ENCODE results near the gene HAVCR1.
"Not testable (repeated sequence)": the region's sequence is repeated elsewhere in the genome, so short reads cannot be mapped to it uniquely, and the experiment has no call there.

The HAVCR1 gene

GRCh38 chr5:157049605-157050004 is 9.3 kb downstream of the HAVCR1 start:
- DNase-seq (ENCODE audit: low read depth) = no peak

- no peak for DNase-seq (ENCODE audit: low read depth)
These were observed 11.0 kb downstream of the HAVCR1 start for GRCh38 chr5:157047898-157048297.

GRCh38 chr5:157047016-157047415 is 11.9 kb downstream of the HAVCR1 start:
- DNase-seq (ENCODE audit: low read depth) = not testable (repeated sequence)

- no peak for DNase-seq (ENCODE audit: low read depth)
These were observed 12.9 kb downstream of the HAVCR1 start for GRCh38 chr5:157046041-157046440.

GRCh38 chr5:157045601-157046000 is 13.3 kb downstream of the HAVCR1 start:
- no peak for DNase-seq (ENCODE audit: low read depth)

- no peak for DNase-seq (ENCODE audit: low read depth)
These were observed 20.2 kb downstream of the HAVCR1 start for GRCh38 chr5:157038568-157039187.

GRCh38 chr5:157034106-157035072 is 24.5 kb downstream of the HAVCR1 start:
- DNase-seq (ENCODE audit: low read depth) = not testable (repeated sequence)

- DNase-seq (ENCODE audit: low read depth) = no peak
These were observed 25.8 kb downstream of the HAVCR1 start for GRCh38 chr5:157033071-157033583.

GRCh38 chr5:157030692-157031091 is 28.2 kb downstream of the HAVCR1 start:
- DNase-seq (ENCODE audit: low read depth) = no peak

GRCh38 chr5:157029457-157029856 is 29.5 kb downstream of the HAVCR1 start:
- no peak for DNase-seq (ENCODE audit: low read depth)

GRCh38 chr5:157027663-157028062 is 31.3 kb downstream of the HAVCR1 start:
- DNase-seq (ENCODE audit: low read depth) = not testable (repeated sequence)

- DNase-seq (ENCODE audit: low read depth) = no peak
These were observed 32.0 kb downstream of the HAVCR1 start for GRCh38 chr5:157026789-157027424.

- no peak for DNase-seq (ENCODE audit: low read depth)
These were observed 33.7 kb downstream of the HAVCR1 start for GRCh38 chr5:157025093-157025698.

- no peak for DNase-seq (ENCODE audit: low read depth)
These were observed 34.5 kb downstream of the HAVCR1 start for GRCh38 chr5:157024208-157024959.

- DNase-seq (ENCODE audit: low read depth) = no peak
These were observed 36.9 kb downstream of the HAVCR1 start for GRCh38 chr5:157022024-157022423.

GRCh38 chr5:157020511-157021222 is 38.2 kb downstream of the HAVCR1 start:
- DNase-seq (ENCODE audit: low read depth) = no peak

- DNase-seq (ENCODE audit: low read depth) = no peak
These were observed 38.9 kb downstream of the HAVCR1 start for GRCh38 chr5:157020002-157020401.

GRCh38 chr5:157014143-157014542 is 44.8 kb downstream of the HAVCR1 start:
- not testable (repeated sequence) for DNase-seq (ENCODE audit: low read depth)

- DNase-seq (ENCODE audit: low read depth) = no peak
These were observed 52.7 kb downstream of the HAVCR1 start for GRCh38 chr5:157006262-157006661.

GRCh38 chr5:157004893-157005551 is 53.9 kb downstream of the HAVCR1 start:
- peak; percentile 10 for DNase-seq (ENCODE audit: low read depth)

Data from GM04503 (cell line).